ENCODE data around the gene STAT3. TPM values are rescaled to one million over a fixed set of nuclear protein-coding genes. Genes with fewer than 3 reads are reported as not detected.

Gene STAT3
- total and polyA plus RNA-seq, 12 donors, result 33.9 to 398 (median 109) TPM

DNA sequence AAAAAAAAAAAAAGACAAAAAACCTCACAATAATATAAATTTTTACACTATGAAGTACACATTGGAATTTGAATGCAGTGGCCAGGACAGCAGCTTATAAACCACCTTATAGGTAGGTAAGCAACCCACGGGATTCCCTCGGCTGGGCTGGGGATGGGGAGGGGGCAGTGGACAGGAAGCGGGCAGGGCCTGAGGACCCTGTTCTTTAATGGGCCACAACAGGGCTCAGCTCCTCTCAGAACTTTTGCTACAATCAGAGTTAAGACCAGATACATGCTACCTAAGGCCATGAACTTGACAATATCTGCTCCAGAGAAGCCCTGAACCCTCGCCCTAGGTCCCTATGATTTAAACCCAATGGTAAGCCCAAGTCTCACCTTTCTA, 74.9 kb downstream of the STAT3 start:
- Histone ChIP-seq H3K27me3 (no peaks in the 10 kb centered on the region), H3K4me1 (peaks cover 10 to 82% (median 35%) of the 10 kb centered on the region in 9 donors), H3K27ac (peak overlapping the region in 4 of 10 donors; percentile 43 to 83 (median 66)), H3K9me3 (no peaks in the 10 kb centered on the region), H3K36me3 (peaks cover 0 to 98% (median 45%) of the 10 kb centered on the region in 9 donors), H3K4me3 (no peak overlapping the region)
- 92% methylated on average over 4 of the region's 4 CpGs for WGBS, 2 donors
- DNase-seq (no peak), ATAC-seq (no peak)
- intact Hi-C loops (cut with DNase I), result loop anchor here in 2 of 10 donors (5.0 to 10.0 kb wide), 2 partner anchors 201 to 214 kb away; no protein-coding TSS in a partner anchor
- no peak for TF ChIP-seq CTCF (IDR thresholded peaks at IDR 0.05)

- peaks cover 0 to 98% (median 45%) of the 10 kb centered on the region in 9 donors for H3K36me3 ChIP-seq
- peak; percentile 34 to 81 (median 66) for TF ChIP-seq CTCF (IDR thresholded peaks at IDR 0.05)
- peaks cover 10 to 73% (median 35%) of the 10 kb centered on the region in 9 donors for H3K4me1 ChIP-seq
- H3K4me3 ChIP-seq, result peak overlapping the region in 7 of 10 donors; percentile 10 to 34 (median 25)
- H3K9me3 ChIP-seq, result no peaks in the 10 kb centered on the region
- 28 to 31% methylated on average over 42 to 54 of the region's 54 CpGs for WGBS, 2 donors
- H3K27ac ChIP-seq, result peak overlapping the region; percentile 24 to 86 (median 77)
- intact Hi-C loops (cut with DNase I), result loop anchor here in 2 of 10 donors (5.0 to 10.0 kb wide), 2 partner anchors 202 to 215 kb away; no protein-coding TSS in a partner anchor
- DNase-seq (peak; percentile 86 to 89), ATAC-seq (peak; percentile 72 to 90 (median 84))
- no peaks in the 10 kb centered on the region for H3K27me3 ChIP-seq
These were observed 75.7 kb downstream of the STAT3 start for GRCh38 chr17:42312285-42313130.

- intact Hi-C loops (cut with DNase I), result loop anchor here in 2 of 10 donors (5.0 to 10.0 kb wide), 2 partner anchors 203 to 215 kb away; no protein-coding TSS in a partner anchor
These were observed 76.3 kb downstream of the STAT3 start for GRCh38 chr17:42312035-42312284.

More at GRCh38 chr17:42312035-42312284, 76.3 kb downstream of the STAT3 start:
- no peaks in the 10 kb centered on the region for H3K9me3 ChIP-seq
- DNase-seq (no peak), ATAC-seq (no peak)
- WGBS, 2 donors, result 23 to 36% methylated on average over 5 of the region's 5 CpGs
- no peaks in the 10 kb centered on the region for H3K27me3 ChIP-seq
- peaks cover 0 to 98% (median 42%) of the 10 kb centered on the region in 9 donors for H3K36me3 ChIP-seq
- no peak for TF ChIP-seq CTCF (IDR thresholded peaks at IDR 0.05)
- peak overlapping the region in 6 of 10 donors; percentile 10 to 34 (median 26) for H3K4me3 ChIP-seq
- H3K27ac ChIP-seq, result peak overlapping the region; percentile 24 to 86 (median 77)
- peaks cover 10 to 68% (median 31%) of the 10 kb centered on the region in 9 donors for H3K4me1 ChIP-seq
